Esophagus squamous epithelium (tissue), 4 donors: ENCODE measurements around the gene WWOX.

Source experiments
- POLR2A ChIP-seq, 4 donors: fragments of 450-650 bp; IDR thresholded peaks; one replicate each; pipeline ENCODE4 v1.6.1; 2017; ENCODE audit warnings: antibody characterized with exemption in 4 of 4, mild to moderate bottlenecking in 4 of 4, moderate library complexity in 3 of 4
- TF ChIP-seq, protein P1 (sequence below), 6 experiments: fragments of 450-650 bp in 4 of 6; fragments of 200-600 bp in 2 of 6; sonication (generic) in 2 of 6; IDR thresholded peaks; one replicate each; pipeline ENCODE4 v1.5.1; 2016 to 2019; ENCODE audit warnings: antibody characterized with exemption in 6 of 6, mild to moderate bottlenecking in 4 of 6, moderate library complexity in 4 of 6

DNA sequence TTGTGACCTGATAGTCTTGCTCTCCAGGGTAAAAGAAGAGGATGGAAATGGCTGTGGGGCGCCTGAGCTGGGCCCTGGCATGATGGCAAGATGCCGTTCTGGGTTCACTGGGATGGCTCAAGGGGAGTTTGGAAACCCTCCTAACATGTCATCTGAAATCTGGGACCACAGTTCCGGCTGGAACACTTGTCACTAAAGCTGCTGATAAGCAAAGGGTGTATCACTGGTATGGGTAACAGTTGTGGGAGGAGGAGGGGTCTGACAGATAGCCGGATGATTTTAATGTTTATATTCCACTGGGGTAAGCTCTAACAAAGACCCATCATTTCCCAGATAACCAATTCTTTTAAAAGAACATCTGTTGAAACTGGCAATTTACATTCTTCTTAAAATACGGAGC, 390.2 kb downstream of the WWOX start:
- TF ChIP-seq, protein P1, sequence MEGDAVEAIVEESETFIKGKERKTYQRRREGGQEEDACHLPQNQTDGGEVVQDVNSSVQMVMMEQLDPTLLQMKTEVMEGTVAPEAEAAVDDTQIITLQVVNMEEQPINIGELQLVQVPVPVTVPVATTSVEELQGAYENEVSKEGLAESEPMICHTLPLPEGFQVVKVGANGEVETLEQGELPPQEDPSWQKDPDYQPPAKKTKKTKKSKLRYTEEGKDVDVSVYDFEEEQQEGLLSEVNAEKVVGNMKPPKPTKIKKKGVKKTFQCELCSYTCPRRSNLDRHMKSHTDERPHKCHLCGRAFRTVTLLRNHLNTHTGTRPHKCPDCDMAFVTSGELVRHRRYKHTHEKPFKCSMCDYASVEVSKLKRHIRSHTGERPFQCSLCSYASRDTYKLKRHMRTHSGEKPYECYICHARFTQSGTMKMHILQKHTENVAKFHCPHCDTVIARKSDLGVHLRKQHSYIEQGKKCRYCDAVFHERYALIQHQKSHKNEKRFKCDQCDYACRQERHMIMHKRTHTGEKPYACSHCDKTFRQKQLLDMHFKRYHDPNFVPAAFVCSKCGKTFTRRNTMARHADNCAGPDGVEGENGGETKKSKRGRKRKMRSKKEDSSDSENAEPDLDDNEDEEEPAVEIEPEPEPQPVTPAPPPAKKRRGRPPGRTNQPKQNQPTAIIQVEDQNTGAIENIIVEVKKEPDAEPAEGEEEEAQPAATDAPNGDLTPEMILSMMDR (IDR thresholded peaks at IDR 0.05): no peak
- TF ChIP-seq POLR2A (IDR thresholded peaks at IDR 0.05): no peak
